Activated CD8-positive, alpha-beta memory T cell treated with anti-CD3 and anti-CD28 coated beads, Interleukin-2, amount 50 U/mL, for 24 hours (primary cell): ENCODE measurements around the gene KRT6C.
"Not testable (repeated sequence)": the region's sequence is repeated elsewhere in the genome, so short reads cannot be mapped to it uniquely, and the experiment has no call there.

ENCODE experiments used
- DNase-seq: peaks from one replicate; pipeline ENCODE4 v3.0.0-alpha.2; 2020; ENCODE audit errors: extremely low read depth

The KRT6C gene

DNA sequence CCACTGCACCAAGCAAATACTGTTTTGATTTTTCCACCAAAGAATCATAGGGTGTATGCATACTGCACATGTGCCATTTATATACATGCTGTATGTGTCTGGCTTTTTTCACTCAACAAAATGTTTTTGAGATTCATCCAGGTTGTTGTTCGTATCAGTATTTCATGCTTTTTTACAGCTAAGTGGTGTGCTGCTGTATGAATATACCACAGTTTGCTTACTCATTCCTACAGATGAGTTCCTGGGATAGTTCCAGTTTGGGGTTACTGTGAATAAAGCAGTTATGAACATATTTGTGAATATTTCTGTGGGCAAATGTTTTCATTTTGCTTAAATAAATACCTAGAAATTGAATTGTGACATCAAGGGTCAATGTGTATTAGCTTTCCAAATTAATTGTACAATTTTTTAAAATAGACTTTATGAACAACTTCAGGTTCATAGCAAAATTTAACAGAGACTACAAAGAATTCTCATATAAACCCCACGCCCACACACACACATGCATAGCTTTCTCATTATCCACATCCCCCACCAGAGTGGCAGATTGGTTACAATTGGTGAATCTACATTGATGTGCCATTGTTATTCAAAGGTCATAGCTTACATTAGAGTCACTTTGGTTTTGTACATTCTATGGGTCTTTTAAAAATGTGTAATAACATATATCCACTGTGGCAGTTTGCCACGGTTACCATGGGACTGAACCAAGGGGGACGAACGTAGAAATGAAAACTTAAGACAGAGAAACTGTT lies 26.4 kb upstream of the KRT6C start:
- no peak for DNase-seq

DNA sequence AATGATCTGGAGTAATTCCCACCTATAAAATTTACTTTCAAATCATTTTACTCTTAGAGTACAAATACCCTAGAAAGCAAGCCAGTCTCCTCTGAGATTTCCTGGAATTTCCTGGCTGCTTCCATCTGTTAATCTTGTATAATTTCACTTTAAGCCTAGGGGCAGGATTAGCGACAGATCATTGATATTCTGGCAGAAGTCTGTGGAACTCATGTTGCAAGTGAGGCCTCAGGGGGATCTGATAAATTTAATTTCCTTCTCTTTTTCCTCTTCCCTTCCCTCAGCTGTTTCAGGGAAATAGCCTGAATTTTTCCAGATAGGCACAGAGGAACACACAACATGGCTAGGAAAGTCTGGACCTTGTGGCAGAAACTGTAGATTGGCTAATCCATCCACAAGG lies 25.3 kb upstream of the KRT6C start:
- no peak for DNase-seq

DNA sequence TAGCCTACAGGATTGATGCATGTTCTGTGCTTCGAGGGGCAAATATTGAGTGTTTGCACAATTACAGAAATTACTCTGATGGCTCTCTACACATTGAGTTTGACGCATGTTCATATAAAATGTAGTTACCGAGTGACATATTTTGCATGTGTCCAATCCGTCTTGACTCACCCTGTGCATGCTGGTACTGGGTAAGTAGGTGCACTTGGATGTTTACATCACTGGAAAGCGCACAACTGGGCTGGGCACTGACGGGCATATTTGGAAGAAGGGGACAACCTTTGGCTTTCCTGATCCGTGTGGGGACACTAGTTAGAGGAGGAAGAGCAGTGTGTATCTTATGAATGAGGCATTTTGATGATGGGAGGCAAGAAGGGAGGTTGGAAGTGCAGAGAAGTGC lies 24.4 kb upstream of the KRT6C start:
- DNase-seq, result no peak

GRCh38 chr12:52496590-52497071 lies 23.0 kb upstream of the KRT6C start:
- DNase-seq, result no peak

DNA sequence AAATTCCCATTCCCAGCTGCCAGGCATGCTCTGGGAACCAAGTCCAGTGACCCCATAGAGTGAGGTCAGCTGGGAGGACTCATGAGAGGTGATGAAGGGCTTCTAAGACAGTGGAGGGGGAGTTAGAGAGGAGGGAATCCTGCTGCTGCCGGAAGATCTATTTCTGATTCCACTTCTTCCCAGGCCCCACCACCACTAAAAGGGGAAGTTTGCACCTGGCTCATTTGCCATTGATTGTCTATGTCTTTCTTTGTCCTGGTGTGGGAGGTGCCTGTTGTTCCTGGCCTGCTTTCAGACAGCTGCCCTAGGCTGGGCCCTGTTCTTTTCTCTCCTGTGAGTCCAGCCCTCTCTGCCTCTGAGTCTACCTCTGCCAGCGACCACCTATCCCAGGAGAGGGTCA lies 22.4 kb upstream of the KRT6C start:
- no peak for DNase-seq

DNA sequence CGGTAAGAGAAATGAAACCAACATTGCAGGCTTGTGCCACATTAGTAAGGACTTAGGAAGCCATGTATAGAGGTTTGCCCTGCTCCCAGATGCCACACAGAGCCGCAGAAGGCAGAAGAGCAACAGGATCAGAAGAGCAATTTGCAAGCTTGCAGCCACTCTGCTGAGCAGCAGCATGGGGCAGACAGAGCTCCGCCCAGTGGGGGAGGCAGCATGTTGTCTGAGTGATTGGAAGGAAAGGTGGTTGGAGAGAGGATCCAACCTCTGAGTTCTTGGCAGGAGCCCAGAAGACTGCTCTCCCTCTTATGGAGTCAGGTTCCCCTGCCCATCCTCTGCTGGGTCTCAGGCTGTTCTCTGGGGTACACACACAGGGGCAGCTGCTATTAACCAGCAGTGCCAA lies 21.8 kb upstream of the KRT6C start:
- DNase-seq, result no peak

DNA sequence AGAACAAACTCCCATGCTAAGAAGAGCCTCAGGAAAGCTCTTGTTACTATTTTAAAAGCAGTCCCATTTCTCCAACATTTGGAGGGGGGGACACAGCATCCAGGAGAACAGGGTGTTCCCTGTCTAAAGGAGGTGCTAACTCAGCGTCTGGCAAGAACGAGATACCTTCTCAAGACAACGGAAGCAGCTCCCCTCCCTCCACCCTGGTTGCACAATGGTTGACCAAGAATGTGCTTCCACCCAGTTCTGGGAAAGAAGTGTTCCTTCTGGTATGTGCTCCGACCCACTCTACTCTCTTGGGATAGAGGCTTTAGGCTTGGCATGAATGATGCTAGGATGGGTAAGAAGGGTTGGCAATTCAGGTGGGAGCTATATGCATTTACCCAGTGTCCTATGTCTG lies 20.9 kb upstream of the KRT6C start:
- no peak for DNase-seq

GRCh38 chr12:52494100-52494499 lies 20.5 kb upstream of the KRT6C start:
- DNase-seq, result no peak

- DNase-seq, result no peak
These were observed 19.6 kb upstream of the KRT6C start, which contains the start of gene KRT6A for GRCh38 chr12:52493172-52493571. KRT6A (minus strand) TSS chr12:52493257; CDS start chr12:52493188, 69 bp downstream.

- not testable (repeated sequence) for DNase-seq
These were observed 18.8 kb upstream of the KRT6C start for GRCh38 chr12:52492405-52492804.

GRCh38 chr12:52491495-52491894 lies 17.9 kb upstream of the KRT6C start:
- not testable (repeated sequence) for DNase-seq

DNA sequence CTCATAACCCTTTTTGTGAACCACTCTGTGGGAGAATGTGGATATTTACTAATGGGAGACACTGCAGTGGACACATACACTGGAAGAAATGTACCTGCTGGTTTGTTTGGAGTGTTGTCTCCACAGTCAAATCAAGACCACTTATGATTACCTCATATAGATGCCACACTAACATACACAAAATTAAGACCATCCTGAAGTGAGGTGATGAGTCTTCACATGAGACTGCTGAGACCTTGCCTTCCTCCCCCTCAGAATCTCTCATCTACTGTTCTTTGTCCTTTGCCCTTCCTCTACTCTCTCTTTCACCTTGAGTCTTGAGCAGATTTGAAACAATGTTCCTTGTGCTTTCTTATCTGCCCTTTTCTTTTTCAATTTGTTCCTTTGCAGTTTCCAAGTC lies 15.1 kb upstream of the KRT6C start:
- no peak for DNase-seq

DNA sequence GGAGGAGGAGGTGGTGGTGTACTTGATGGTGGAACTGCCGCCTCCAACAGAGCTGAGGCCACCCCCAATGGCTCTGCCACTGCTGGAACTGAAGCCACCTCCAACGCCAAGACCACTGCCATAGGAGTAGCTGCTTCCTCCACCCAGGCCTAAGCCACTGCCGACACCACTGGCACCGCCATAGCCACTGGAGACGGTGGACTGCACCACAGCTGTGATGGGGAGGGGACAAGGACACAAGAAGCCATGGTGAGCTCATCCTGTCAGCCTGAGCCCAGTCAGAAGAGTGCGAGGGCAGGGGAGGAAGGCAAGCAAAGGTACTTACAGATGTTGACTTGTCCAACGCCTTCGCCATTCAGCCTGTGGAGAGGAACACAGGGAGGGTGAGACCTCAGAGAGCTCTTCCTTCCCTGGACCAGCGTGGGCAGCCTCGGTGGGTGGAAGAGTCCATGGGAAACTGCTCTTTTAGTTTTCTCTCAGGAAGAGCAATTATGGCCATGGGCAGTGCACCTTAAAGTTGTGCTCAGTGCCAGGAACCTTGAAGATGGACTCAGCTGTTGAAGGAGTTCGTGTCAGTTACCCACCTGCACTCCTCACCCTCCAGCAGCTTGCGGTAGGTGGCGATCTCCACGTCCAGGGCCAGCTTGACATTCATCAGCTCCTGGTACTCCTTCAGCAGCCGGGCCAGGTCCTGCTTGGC lies 14.3 kb upstream of the KRT6C start:
- DNase-seq, result not testable (repeated sequence)

DNA sequence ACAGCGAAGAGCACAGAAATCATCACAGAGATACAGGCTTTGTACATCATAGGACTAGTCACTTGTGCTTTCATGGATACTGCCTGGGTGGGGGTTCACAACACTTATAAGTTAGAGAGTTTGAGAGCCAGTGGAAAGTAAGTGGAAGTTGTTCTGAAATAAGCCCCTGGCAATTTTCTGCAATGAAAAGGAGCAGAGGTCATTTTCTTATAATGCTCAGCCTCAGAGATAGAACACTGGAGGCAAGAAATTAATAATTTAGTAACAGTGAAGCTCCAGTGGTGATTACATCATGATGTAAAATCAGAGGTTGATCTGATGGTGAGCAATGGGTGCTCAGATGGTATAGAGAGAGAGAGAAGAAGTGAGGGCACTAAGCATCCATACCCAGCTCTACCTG lies 13.6 kb upstream of the KRT6C start:
- no peak for DNase-seq

DNA sequence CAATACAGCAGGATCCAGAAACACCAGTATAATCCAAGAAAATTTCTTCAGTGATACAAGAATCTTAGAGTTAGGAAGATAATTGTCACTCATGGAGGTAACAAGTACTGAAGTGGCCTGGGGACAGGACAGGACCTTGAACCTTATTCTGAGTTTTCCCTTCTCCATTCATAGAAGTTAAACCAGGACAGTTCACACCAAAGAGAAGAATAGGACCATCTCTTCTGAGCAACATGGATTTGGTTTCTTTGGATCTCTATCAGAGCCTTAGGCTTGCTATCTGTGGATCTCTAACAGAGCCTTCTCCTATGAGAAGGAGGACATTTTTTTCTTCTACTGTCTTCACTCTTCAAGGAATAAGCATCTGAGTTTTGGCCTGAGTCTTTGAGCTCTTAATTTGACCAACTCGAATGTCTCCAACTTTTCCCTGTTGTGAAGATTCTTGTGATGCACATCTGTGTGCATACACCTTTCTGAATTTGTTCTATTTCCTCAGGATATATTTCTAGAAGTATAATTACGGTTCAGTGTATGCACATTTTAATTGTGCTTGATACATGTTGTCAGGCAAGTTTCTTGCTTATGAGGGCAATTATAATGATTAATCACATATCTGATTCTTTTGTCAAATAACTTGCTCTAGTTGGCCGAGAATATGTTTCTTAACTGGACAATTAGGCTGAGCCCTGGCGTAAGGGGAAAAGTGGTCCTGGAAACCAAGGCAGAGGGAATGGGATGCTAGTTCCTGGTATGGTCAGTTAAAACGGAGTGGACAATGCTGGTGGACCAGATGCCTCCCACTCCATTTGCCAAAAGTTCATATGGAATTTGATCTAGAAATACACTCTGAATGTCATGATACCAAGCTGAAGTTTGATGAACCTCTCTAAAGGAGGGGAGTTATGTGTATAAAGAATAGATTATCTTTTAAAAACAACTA lies 12.8 kb upstream of the KRT6C start:
- no peak for DNase-seq

DNA sequence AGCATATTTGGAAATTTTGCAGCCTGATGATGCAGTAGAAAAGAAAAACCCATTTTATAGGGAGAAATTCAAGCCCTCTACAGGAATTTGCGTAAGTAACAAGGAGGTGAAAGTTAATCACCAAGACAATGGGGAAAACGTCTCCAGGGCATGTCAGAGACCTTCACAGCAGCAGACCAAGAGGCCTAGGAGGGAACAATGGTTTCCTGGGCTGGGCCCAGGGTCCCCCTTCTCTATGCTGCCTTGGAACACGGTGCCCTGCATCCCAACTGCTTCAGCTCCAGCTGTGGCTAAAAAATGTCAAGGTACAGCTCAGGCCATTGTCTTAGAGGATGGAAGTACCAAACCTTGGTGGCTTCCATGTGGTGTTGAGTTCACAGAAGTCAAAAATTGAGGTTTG lies 6.5 kb upstream of the KRT6C start:
- DNase-seq, result no peak

- DNase-seq, result no peak
These were observed 4.0 kb upstream of the KRT6C start for GRCh38 chr12:52477651-52478050.

DNA sequence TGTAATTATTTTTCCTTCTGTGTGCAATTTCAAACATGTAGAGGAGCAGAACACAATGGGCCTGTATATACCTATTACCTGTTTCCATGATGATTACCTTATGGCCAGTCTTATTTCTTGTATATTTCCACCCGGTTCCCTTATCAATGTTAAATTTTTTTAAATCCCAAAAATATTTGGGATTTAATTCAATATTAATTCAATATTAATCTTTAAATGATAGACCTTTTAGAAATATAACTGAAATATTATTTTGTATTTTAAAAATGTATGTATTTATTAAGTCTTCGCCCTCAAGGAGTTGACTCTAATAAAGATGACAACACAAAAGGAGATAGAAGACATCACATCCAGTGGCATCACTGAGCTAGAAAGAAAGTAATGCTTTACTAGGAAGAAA lies 607 bp upstream of the KRT6C start:
- no peak for DNase-seq

GRCh38 chr12:52469853-52470252 lies 3.8 kb downstream of the KRT6C start:
- DNase-seq, result no peak

DNA sequence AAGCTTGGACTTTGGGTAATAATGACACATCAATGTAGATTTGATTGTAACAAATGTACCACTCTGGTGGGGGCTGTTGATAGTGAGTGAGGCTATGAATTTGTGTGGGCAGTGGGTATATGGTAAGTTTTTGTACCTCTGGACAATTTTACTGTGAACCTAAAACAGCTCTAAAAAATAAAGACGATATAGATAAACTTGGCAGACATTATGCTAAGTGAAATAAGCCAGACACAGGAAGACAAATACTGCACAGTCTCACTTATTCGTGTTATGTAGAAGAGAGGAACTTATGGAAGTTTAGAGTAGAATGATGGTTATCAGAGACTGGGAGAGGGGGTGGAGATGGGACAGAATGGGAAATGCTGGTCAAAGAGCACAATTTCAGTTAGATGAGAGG lies 8.7 kb downstream of the KRT6C start:
- no peak for DNase-seq

DNA sequence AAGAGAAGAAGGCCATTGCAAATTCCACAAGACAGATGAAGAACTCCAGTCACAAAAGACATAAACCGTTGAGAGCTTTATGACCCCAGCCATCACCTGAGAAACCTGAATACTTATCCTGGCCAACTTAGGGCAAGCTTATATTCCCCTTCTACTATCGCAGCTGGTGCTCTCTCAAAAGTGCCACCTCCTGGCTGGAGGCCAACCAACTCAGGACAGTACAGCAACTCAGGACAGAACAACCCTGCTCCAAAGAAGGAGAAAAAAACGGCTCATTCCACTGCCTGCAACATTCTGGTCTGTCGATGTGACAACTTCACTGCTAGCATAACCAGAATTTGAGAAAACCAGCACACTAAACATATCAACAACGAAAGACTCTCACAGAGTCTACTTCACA lies 11.9 kb downstream of the KRT6C start:
- no peak for DNase-seq

DNA sequence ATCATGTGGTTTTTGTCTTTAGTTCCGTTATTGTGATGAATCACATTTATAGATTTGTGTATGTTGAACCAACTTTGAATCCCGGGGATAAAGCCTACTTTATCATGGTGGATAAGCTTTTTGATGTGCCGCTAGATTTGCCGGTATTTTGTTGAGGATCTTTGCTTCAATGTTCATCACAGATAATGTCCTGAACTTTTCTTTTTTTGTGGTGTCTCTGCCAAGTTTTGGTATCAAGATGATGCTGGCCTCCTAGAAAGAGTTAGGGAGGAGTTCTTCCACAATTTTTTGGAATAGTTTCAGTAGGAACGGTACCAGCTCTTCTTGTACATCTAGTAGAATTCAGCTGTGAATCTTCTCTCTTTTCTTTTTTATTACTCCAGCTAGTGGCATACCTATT lies 14.7 kb downstream of the KRT6C start:
- DNase-seq, result no peak
